IMR-90 (cell line): ENCODE results near the gene HNRNPC.

Source experiments
- BHLHE40 ChIP-seq: fragments of 150-350 bp; IDR thresholded peaks from 2 replicates; pipeline ENCODE4 v1.6.1; 2016; ENCODE audit warnings: mild to moderate bottlenecking, low read depth, low read length
- CEBPB ChIP-seq: IDR thresholded peaks from 2 replicates; pipeline ENCODE4 v1.6.1; 2012; ENCODE audit warnings: low read depth, low read length, improper control_type of control experiment
- FOS ChIP-seq: fragments of 150-350 bp; IDR thresholded peaks from 2 replicates; pipeline ENCODE4 v1.6.1; 2016; ENCODE audit warnings: low read depth, low read length
- MAFK ChIP-seq: IDR thresholded peaks from 2 replicates; pipeline ENCODE4 v1.6.1; 2012; ENCODE audit warnings: low read depth, low read length, improper control_type of control experiment
- MAZ ChIP-seq: IDR thresholded peaks from 2 replicates; pipeline ENCODE4 v1.6.1; 2012; ENCODE audit warnings: low read depth, mild to moderate bottlenecking, low read length, improper control_type of control experiment, moderate library complexity, borderline replicate concordance
- POLR2A ChIP-seq: IDR thresholded peaks from 2 replicates; pipeline ENCODE4 v1.6.1; 2012; ENCODE audit warnings: mild to moderate bottlenecking, low read depth, low read length
- RAD21 ChIP-seq: IDR thresholded peaks from 2 replicates; pipeline ENCODE4 v1.6.1; 2012; ENCODE audit warnings: low read length, improper control_type of control experiment
- RFX5 ChIP-seq: IDR thresholded peaks from 2 replicates; pipeline ENCODE4 v1.8.0; 2012; ENCODE audit warnings: low read depth, mild to moderate bottlenecking, low read length, moderate library complexity
- TF ChIP-seq, protein P1 (sequence below): fragments of 150-350 bp; IDR thresholded peaks from 2 replicates; pipeline ENCODE4 v1.6.1; 2017; ENCODE audit warnings: mild to moderate bottlenecking, antibody characterized with exemption, low read length, low read depth
- TF ChIP-seq, protein P2 (sequence below): conservative IDR thresholded peaks from 2 replicates; pipeline ENCODE4 v1.5.1; 2012; ENCODE audit warnings: mild to moderate bottlenecking, low read depth, low read length, improper control_type of control experiment

DNA sequence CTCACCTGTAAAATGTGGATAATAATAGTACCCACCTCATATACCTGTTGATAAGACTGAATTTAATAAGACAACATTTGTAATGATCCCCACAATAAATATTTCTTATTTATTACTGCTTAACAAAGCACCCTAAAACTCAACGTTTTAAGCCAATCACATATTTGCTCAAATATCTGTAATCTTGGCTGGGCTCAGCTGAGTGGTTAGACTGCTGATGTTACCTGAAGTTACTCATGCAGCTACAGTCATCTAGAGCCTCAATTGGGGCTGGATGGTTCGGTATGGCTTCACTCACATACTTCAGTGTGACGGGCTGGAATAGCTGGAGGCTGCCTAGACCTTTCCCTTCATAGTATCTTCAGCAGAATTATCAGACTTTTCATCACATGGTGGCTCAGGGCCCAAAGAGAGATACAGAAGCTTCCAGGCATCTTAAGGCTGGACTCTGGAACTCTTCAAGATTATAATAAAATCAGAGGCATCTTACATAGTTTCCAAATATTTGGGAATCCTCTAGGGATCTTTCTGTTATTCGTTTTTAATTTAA is 109.1 kb downstream of the HNRNPC start:
- TF ChIP-seq MAZ (no peak), RFX5 (no peak), POLR2A (no peak), FOS (no peak), BHLHE40 (no peak), RAD21 (no peak), MAFK (no peak), CEBPB (no peak)
- TF ChIP-seq, protein P1, sequence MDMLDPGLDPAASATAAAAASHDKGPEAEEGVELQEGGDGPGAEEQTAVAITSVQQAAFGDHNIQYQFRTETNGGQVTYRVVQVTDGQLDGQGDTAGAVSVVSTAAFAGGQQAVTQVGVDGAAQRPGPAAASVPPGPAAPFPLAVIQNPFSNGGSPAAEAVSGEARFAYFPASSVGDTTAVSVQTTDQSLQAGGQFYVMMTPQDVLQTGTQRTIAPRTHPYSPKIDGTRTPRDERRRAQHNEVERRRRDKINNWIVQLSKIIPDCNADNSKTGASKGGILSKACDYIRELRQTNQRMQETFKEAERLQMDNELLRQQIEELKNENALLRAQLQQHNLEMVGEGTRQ: no peak
- TF ChIP-seq, protein P2, sequence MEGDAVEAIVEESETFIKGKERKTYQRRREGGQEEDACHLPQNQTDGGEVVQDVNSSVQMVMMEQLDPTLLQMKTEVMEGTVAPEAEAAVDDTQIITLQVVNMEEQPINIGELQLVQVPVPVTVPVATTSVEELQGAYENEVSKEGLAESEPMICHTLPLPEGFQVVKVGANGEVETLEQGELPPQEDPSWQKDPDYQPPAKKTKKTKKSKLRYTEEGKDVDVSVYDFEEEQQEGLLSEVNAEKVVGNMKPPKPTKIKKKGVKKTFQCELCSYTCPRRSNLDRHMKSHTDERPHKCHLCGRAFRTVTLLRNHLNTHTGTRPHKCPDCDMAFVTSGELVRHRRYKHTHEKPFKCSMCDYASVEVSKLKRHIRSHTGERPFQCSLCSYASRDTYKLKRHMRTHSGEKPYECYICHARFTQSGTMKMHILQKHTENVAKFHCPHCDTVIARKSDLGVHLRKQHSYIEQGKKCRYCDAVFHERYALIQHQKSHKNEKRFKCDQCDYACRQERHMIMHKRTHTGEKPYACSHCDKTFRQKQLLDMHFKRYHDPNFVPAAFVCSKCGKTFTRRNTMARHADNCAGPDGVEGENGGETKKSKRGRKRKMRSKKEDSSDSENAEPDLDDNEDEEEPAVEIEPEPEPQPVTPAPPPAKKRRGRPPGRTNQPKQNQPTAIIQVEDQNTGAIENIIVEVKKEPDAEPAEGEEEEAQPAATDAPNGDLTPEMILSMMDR: no peak
